GM12801 (cell line): ENCODE data around the gene NUDT2.

Source experiments
- TF ChIP-seq, protein P1 (sequence below): IDR thresholded peaks from one replicate; pipeline ENCODE4 v1.5.1; 2011; ENCODE audit warnings: control low read depth; ENCODE audit not compliant: insufficient read length; ENCODE audit errors: extremely low read depth

NUDT2 gene

DNA sequence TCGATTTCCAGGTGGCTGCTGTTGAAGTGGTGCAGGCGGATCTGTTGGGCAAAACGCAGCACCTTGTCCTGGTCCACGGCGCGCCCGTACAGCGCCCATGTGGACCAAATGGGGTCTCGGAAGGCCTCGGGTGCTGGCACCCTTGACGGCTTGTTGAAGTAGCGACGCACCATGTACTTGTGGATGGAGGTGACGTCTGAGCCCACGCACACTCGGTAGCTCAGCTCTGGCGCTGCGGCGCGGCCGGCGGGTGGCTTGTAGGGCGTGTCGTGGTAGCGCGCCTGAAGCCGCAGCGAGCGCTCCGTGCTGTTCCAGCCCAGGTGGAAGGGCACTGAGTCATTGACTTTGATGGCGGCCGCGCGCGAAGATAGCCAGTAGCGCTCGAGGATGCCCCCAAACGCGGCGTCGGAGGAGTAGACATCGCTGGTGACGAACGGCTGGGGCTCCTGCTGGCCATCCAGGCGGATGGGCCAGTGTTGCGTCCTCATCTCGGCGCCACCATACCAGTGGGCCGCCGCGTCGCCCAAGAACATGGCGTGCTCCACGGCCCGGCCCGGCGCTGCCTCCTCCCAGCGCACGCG, 42.6 kb downstream of the NUDT2 start:
- TF ChIP-seq, protein P1, sequence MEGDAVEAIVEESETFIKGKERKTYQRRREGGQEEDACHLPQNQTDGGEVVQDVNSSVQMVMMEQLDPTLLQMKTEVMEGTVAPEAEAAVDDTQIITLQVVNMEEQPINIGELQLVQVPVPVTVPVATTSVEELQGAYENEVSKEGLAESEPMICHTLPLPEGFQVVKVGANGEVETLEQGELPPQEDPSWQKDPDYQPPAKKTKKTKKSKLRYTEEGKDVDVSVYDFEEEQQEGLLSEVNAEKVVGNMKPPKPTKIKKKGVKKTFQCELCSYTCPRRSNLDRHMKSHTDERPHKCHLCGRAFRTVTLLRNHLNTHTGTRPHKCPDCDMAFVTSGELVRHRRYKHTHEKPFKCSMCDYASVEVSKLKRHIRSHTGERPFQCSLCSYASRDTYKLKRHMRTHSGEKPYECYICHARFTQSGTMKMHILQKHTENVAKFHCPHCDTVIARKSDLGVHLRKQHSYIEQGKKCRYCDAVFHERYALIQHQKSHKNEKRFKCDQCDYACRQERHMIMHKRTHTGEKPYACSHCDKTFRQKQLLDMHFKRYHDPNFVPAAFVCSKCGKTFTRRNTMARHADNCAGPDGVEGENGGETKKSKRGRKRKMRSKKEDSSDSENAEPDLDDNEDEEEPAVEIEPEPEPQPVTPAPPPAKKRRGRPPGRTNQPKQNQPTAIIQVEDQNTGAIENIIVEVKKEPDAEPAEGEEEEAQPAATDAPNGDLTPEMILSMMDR = no peak

DNA sequence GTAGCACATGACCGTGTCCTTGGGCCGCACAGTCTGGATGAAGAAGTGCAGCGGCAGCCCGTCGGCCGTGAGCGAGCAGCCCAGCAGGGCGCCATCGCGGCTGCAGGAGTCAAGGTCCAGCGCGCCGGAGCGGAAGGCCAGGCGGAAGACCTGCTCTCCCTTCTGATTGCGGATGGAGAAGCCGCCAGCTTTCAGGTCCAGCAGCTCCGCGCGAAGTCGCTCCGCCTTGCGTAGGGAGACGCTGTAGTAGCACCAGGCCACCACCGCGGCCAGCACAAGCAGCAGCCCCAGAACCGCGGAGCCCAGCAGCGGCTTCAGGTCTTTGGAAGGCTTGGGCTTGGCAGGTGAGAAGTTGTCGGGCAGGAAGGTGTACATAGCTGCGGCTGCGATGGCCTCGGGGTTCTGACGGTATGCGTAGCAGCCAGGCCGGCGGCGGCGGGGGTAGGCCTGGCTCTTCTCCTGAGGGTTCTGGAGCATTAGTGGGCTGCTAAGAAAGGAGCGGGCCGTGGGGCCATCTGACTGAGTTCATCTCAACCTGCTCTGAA, 43.2 kb downstream of the NUDT2 start:
- TF ChIP-seq, protein P1 = no peak

DNA sequence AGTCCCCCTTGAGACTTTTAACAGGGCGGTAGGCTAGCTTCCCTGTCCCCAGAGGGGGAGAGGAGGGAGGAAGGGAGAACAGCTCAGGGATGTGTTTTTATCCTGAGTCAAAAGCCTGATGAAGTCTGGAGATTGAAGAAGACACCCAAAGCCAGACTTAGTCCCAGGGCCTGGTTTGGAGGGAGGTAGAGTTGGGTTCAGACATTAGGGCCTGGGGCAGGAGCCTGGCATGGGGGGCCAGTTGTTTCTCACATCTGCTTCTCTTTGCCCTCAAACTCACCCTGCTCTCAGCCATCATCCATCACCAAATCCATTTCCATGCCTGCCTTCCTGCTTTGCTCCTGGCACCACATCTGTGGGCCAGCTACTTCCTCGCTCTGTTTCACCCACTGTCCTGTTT, 44.4 kb downstream of the NUDT2 start:
- TF ChIP-seq, protein P1 = no peak

DNA sequence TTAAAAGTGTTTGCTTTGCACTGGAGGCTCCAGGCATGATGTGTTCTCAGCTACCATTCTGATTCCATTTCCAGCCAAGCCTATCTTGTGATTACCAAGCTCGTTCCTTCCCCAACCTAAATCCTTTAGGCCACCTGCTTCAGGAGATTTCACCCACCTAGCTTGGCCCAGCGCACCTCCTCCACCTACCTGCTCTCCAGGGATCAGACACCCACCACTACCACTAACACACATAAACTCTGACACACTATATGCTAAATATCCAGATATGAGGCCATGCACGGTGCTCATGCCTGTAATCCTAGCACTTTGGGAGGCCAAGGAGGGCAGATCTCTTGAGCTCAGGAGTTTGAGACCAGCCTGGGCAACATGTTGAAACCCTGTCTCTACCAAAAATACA, 45.0 kb downstream of the NUDT2 start:
- TF ChIP-seq, protein P1 = no peak

DNA sequence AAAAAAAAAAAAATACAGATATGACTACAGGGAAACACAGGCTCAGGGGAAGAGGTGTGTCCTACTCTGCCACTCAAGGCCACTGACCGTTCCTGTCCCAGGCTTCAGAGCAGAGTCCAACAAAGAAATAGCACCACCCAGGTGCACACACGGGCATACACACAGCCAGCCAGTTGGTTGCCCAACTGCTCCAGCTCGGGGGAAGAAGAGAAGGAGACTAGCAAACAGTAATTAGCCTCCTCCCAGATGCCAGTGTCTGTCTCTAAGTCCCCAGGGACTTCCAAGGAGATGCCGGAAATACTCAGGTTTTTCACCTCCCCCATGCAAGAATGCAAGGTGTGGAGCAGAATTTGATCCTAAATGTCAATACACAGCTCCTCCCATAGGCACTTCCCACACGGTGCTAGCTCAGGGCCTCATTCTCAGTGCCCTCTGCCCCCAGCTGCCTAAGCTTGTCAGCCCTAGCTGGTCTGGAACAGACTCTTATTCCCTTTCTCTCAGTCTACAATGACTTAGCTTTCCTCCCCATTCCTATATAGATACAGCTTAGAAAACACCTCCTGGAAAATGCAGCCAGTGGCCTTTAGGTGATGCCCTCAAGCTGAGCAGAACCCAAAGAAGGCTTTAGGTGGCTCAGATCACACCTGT, 45.7 kb downstream of the NUDT2 start:
- TF ChIP-seq, protein P1 = no peak

DNA sequence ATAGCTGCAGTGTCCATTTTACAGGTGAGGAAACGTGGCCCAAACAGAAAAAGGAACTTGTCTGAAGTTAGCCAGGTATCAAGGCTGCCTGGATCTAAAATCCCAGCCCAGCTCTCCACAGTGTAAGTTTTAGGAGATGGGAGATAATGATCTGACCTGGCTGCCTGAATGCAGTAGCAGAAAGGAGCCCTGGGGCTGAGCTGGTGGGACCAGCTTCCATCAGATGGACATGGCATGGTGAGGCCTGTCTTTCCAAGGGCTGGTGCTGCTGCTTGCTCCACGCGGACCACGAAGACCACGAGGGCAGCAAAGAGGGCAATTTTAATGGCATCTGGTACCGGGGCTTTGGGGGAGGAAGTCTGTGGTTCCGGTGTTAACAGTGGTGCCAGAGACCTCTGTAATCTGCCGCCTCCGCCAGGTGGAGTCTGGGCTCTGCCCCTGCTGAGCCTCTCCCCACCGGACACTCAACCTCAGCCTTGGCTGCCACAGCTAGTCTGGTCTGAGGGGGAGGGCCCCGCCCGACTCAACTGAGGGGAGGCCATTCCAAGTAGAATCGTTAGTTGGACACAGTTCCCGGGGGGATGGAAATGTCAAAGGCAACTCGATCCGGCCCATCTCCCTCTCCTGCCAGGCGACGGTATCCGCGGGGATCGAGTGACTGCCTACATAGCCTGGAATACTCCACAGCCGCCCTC, 46.7 kb downstream of the NUDT2 start:
- TF ChIP-seq, protein P1 = no peak

DNA sequence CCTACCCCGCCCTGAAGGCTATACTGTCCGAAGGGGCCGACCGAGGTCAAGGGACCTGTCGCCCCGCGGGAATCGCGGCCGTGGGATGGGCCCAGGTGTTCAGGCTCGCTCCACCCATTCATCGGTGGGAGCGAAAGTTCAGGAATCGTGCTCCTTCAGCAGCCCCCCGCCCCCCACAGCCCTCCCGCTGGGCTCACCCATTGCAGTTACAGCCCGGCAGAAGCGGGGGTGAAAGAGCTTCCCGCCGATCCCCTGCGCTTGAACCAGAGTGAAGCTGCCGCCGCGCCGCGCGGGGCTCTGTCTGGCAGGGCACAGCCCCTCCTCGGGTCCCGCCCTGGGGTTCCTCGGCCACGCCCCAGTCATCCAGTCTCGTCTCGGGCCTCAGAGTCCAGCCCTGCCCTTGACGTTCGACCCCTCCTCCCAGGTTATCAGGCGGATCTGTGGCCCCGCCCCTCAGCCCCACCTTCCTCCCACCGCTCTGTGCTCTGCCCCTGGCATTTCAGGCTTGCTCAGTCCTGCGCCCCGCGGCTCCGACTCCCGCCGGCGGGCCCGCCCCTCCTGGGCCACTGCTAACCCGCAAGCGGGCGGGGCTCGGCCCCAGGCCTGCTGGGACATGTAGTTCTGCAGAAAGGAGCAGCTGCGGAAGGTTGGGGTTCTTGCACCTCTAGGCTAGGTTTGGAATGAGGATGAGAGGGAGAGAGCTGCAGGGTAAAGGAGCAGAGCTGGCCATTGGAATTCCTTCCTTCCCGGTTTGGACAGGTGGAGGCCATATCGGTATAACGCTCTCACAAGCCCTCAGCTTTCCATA, 47.4 kb downstream of the NUDT2 start, which contains the start of gene MYORG:
TSS of gene MYORG (minus strand) at position 303 of the 808 bp plus-strand sequence. CDS start 3,955 bp downstream, outside the sequence.
- TF ChIP-seq, protein P1 = no peak
